ENCODE data around the gene PAIP2.
"Not testable (repeated sequence)": the region's sequence is repeated elsewhere in the genome, so short reads cannot be mapped to it uniquely, and the experiment has no call there.

The PAIP2 gene

DNA sequence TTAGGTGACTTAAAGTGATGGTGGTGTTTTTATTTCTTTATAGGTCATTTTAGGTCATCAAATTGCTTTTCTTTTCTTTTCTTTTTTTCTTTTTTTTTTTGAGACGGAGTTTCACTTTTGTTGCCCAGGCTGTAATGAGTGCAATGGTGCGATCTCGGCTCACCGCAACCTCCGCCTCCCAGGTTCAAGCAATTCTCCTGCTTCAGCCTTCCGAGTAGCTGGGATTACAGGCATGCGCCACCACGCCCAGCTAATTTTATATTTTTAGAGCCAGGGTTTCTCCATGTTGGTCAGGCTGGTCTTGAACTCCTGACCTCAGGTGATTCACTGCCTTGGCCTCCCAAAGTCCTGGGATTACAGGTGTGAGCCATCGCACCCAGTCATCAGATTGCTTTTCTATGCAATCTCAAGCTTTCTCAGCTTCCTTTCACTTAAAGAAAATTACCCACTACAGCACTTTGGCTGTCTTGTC lies 30.9 kb upstream of the PAIP2 start:
- not testable (repeated sequence) for H3K27ac ChIP-seq (replicated peaks; ENCODE audit: low read length); H3K4me3 ChIP-seq (ENCODE audit: low read length in 2 of 2)
- no CpG with 5 or more reads among the region's 9 CpGs for WGBS, 2 donors (ENCODE audit: extremely low coverage in 2 of 2, insufficient read length in 2 of 2, insufficient replicate concordance in 1 of 2)

DNA sequence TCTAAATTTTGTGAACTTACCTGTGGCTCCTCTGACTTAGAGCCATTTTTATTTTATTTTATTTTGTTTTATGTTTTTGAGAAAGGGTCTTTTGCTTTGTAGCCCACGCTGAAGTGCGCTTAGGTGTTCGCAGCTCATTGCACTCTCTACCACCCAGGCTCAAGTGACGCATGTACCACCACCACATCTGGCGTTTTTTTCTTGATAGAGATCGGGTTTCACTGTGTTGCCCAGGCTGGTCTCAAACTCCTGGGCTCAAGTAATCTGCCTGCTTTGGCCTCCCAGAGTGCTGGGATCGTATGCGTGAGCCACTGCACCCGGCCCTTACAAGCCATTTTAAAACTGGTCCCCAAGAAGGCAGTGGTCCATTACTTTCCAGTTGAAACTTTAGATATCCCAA lies 29.6 kb upstream of the PAIP2 start:
- Histone ChIP-seq H3K4me2 (ENCODE audit: insufficient read depth, low read length, poor library complexity, severe bottlenecking) (no peak overlapping the region), H3K36me3 (replicated peaks in 1 of 2; ENCODE audit: control insufficient read depth in 2 of 2, insufficient read depth in 2 of 2, low read length in 2 of 2) (peaks cover 15 to 95% of the 10 kb centered on the region in 2 donors), H3K79me1 (ENCODE audit: low read depth, low read length) (peaks cover 3% of the 10 kb centered on the region), H2BK12ac (ENCODE audit: low read length) (no peak overlapping the region), H3K14ac (ENCODE audit: low read length) (no peak overlapping the region), H3K4me1 (ENCODE audit: control insufficient read depth in 2 of 2, insufficient read depth in 1 of 2, low read depth in 1 of 2, low read length in 2 of 2) (peaks cover 5% of the 10 kb centered on the region in 2 donors), H2AK5ac (ENCODE audit: low read depth, low read length) (no peak overlapping the region), H3K18ac (ENCODE audit: low read length) (no peak overlapping the region), H3K23ac (ENCODE audit: low read depth, low read length, poor library complexity) (no peak overlapping the region), H3K9me3 (replicated peaks in 1 of 2; ENCODE audit: control insufficient read depth in 2 of 2, insufficient read depth in 1 of 2, low read depth in 1 of 2, low read length in 2 of 2) (peaks cover 0 to 4% of the 10 kb centered on the region in 2 donors), H3K27ac (replicated peaks; ENCODE audit: low read length) (no peak overlapping the region), H4K8ac (ENCODE audit: low read depth, low read length) (no peak overlapping the region), H2AFZ (ENCODE audit: low read length) (no peak overlapping the region), H3K27me3 (ENCODE audit: control insufficient read depth in 3 of 3, insufficient read depth in 3 of 3, low read depth in 1 of 3, low read length in 3 of 3) (no peaks in the 10 kb centered on the region), H4K91ac (ENCODE audit: low read depth, low read length, poor library complexity) (no peak overlapping the region), H3K4me3 (ENCODE audit: low read length in 2 of 2) (no peak overlapping the region), H3K4ac (ENCODE audit: low read length) (no peak overlapping the region), H2BK15ac (ENCODE audit: low read length) (no peak overlapping the region), H2BK5ac (ENCODE audit: low read length) (no peak overlapping the region), H2BK120ac (ENCODE audit: low read depth, low read length) (no peak overlapping the region), H3K9ac (ENCODE audit: low read depth, low read length, poor library complexity) (no peak overlapping the region)
- no peak for DNase-seq (ENCODE audit: low spot score)
- WGBS, 2 donors (ENCODE audit: extremely low coverage in 2 of 2, insufficient read length in 2 of 2, insufficient replicate concordance in 1 of 2), result no CpG with 5 or more reads among the region's 9 CpGs

More for the DNA sequence above, 30.9 kb upstream of the PAIP2 start:
- H2AK5ac ChIP-seq (ENCODE audit: low read depth, low read length); H3K14ac ChIP-seq (ENCODE audit: low read length); H4K91ac ChIP-seq (ENCODE audit: low read depth, low read length, poor library complexity); H2BK5ac ChIP-seq (ENCODE audit: low read length); H3K23ac ChIP-seq (ENCODE audit: low read depth, low read length, poor library complexity); H2AFZ ChIP-seq (ENCODE audit: low read length); H3K4me1 ChIP-seq (ENCODE audit: control insufficient read depth in 2 of 2, insufficient read depth in 1 of 2, low read depth in 1 of 2, low read length in 2 of 2); H3K4ac ChIP-seq (ENCODE audit: low read length); H3K4me2 ChIP-seq (ENCODE audit: insufficient read depth, low read length, poor library complexity, severe bottlenecking); H3K79me1 ChIP-seq (ENCODE audit: low read depth, low read length); H2BK120ac ChIP-seq (ENCODE audit: low read depth, low read length); H2BK12ac ChIP-seq (ENCODE audit: low read length); DNase-seq (ENCODE audit: low spot score); H4K8ac ChIP-seq (ENCODE audit: low read depth, low read length); H3K9ac ChIP-seq (ENCODE audit: low read depth, low read length, poor library complexity); H2BK15ac ChIP-seq (ENCODE audit: low read length); H3K18ac ChIP-seq (ENCODE audit: low read length); H3K27me3 ChIP-seq (ENCODE audit: control insufficient read depth in 3 of 3, insufficient read depth in 3 of 3, low read depth in 1 of 3, low read length in 3 of 3); H3K9me3 ChIP-seq (replicated peaks in 1 of 2; ENCODE audit: control insufficient read depth in 2 of 2, insufficient read depth in 1 of 2, low read depth in 1 of 2, low read length in 2 of 2): not testable (repeated sequence)
- H3K36me3 ChIP-seq (replicated peaks in 1 of 2; ENCODE audit: control insufficient read depth in 2 of 2, insufficient read depth in 2 of 2, low read length in 2 of 2), result peaks cover 4 to 92% of the 10 kb centered on the region in 2 donors

GRCh38 chr5:139314276-139314675 lies 27.4 kb upstream of the PAIP2 start:
- Histone ChIP-seq H3K4ac (ENCODE audit: low read length) (no peak overlapping the region), H2BK12ac (ENCODE audit: low read length) (no peak overlapping the region), H3K27me3 (ENCODE audit: control insufficient read depth in 3 of 3, insufficient read depth in 3 of 3, low read depth in 1 of 3, low read length in 3 of 3) (no peaks in the 10 kb centered on the region), H3K36me3 (replicated peaks in 1 of 2; ENCODE audit: control insufficient read depth in 2 of 2, insufficient read depth in 2 of 2, low read length in 2 of 2) (peaks cover 21 to 95% of the 10 kb centered on the region in 2 donors), H2BK5ac (ENCODE audit: low read length) (no peak overlapping the region), H3K4me1 (ENCODE audit: control insufficient read depth in 2 of 2, insufficient read depth in 1 of 2, low read depth in 1 of 2, low read length in 2 of 2) (peaks cover 3 to 5% of the 10 kb centered on the region in 2 donors), H2BK120ac (ENCODE audit: low read depth, low read length) (no peak overlapping the region), H3K4me3 (ENCODE audit: low read length in 2 of 2) (no peak overlapping the region), H3K27ac (replicated peaks; ENCODE audit: low read length) (no peak overlapping the region), H3K23ac (ENCODE audit: low read depth, low read length, poor library complexity) (no peak overlapping the region), H3K14ac (ENCODE audit: low read length) (no peak overlapping the region), H2AFZ (ENCODE audit: low read length) (no peak overlapping the region), H3K4me2 (ENCODE audit: insufficient read depth, low read length, poor library complexity, severe bottlenecking) (no peak overlapping the region), H3K79me1 (ENCODE audit: low read depth, low read length) (peaks cover 4% of the 10 kb centered on the region), H3K18ac (ENCODE audit: low read length) (no peak overlapping the region), H4K8ac (ENCODE audit: low read depth, low read length) (no peak overlapping the region), H2BK15ac (ENCODE audit: low read length) (no peak overlapping the region), H4K91ac (ENCODE audit: low read depth, low read length, poor library complexity) (no peak overlapping the region), H3K9ac (ENCODE audit: low read depth, low read length, poor library complexity) (no peak overlapping the region), H2AK5ac (ENCODE audit: low read depth, low read length) (no peak overlapping the region), H3K9me3 (replicated peaks in 1 of 2; ENCODE audit: control insufficient read depth in 2 of 2, insufficient read depth in 1 of 2, low read depth in 1 of 2, low read length in 2 of 2) (no peaks in the 10 kb centered on the region)
- DNase-seq (ENCODE audit: low spot score), result no peak
- no CpG with 5 or more reads among the region's 1 CpG for WGBS, 2 donors (ENCODE audit: extremely low coverage in 2 of 2, insufficient read length in 2 of 2, insufficient replicate concordance in 1 of 2)

GRCh38 chr5:139315056-139315615 lies 26.5 kb upstream of the PAIP2 start:
- no peak overlapping the region for H2BK15ac ChIP-seq (ENCODE audit: low read length)
- no peak overlapping the region for H3K4ac ChIP-seq (ENCODE audit: low read length)
- no peak overlapping the region for H3K4me3 ChIP-seq (ENCODE audit: low read length in 2 of 2)
- no peak overlapping the region for H3K27ac ChIP-seq (replicated peaks; ENCODE audit: low read length)
- H4K91ac ChIP-seq (ENCODE audit: low read depth, low read length, poor library complexity), result no peak overlapping the region
- no peak overlapping the region for H3K14ac ChIP-seq (ENCODE audit: low read length)
- H2BK12ac ChIP-seq (ENCODE audit: low read length), result no peak overlapping the region
- H3K79me1 ChIP-seq (ENCODE audit: low read depth, low read length), result peaks cover 4% of the 10 kb centered on the region
- H3K36me3 ChIP-seq (replicated peaks in 1 of 2; ENCODE audit: control insufficient read depth in 2 of 2, insufficient read depth in 2 of 2, low read length in 2 of 2), result peaks cover 26 to 95% of the 10 kb centered on the region in 2 donors
- peaks cover 3 to 5% of the 10 kb centered on the region in 2 donors for H3K4me1 ChIP-seq (ENCODE audit: control insufficient read depth in 2 of 2, insufficient read depth in 1 of 2, low read depth in 1 of 2, low read length in 2 of 2)
- H3K27me3 ChIP-seq (ENCODE audit: control insufficient read depth in 3 of 3, insufficient read depth in 3 of 3, low read depth in 1 of 3, low read length in 3 of 3), result no peaks in the 10 kb centered on the region
- H2BK120ac ChIP-seq (ENCODE audit: low read depth, low read length), result no peak overlapping the region
- H2BK5ac ChIP-seq (ENCODE audit: low read length), result no peak overlapping the region
- H3K23ac ChIP-seq (ENCODE audit: low read depth, low read length, poor library complexity), result no peak overlapping the region
- H2AK5ac ChIP-seq (ENCODE audit: low read depth, low read length), result no peak overlapping the region
- H2AFZ ChIP-seq (ENCODE audit: low read length), result no peak overlapping the region
- H3K18ac ChIP-seq (ENCODE audit: low read length), result no peak overlapping the region
- WGBS, 2 donors (ENCODE audit: extremely low coverage in 2 of 2, insufficient read length in 2 of 2, insufficient replicate concordance in 1 of 2), result no CpG with 5 or more reads among the region's 3 CpGs
- no peak overlapping the region for H4K8ac ChIP-seq (ENCODE audit: low read depth, low read length)
- no peak for DNase-seq (ENCODE audit: low spot score)
- H3K9ac ChIP-seq (ENCODE audit: low read depth, low read length, poor library complexity), result no peak overlapping the region
- no peaks in the 10 kb centered on the region for H3K9me3 ChIP-seq (replicated peaks in 1 of 2; ENCODE audit: control insufficient read depth in 2 of 2, insufficient read depth in 1 of 2, low read depth in 1 of 2, low read length in 2 of 2)
- H3K4me2 ChIP-seq (ENCODE audit: insufficient read depth, low read length, poor library complexity, severe bottlenecking), result no peak overlapping the region
